ENCODE data around the gene TENM3.
"Not testable (repeated sequence)": the region's sequence is repeated elsewhere in the genome, so short reads cannot be mapped to it uniquely, and the experiment has no call there.

TENM3 gene

GRCh38 chr4:182810103-182810615, 567.0 kb downstream of the TENM3 start:
- Mint-ChIP-seq H3K4me1 (peaks cover 5% of the 10 kb centered on the region), H3K27me3 (ENCODE audit: low read depth) (peaks cover 19% of the 10 kb centered on the region), H3K27ac (no peak overlapping the region), H3K4me3 (no peak overlapping the region), H3K36me3 (ENCODE audit: low read depth) (peaks cover 13% of the 10 kb centered on the region), H3K9me3 (peaks cover 13% of the 10 kb centered on the region)
- no peak for TF ChIP-seq CTCF (IDR thresholded peaks at IDR 0.05; ENCODE audit: unreplicated experiment in 3 of 3)

GRCh38 chr4:182812916-182813315, 569.7 kb downstream of the TENM3 start:
- H3K27ac Mint-ChIP-seq, result no peak overlapping the region
- no peak overlapping the region for H3K4me3 Mint-ChIP-seq

GRCh38 chr4:182814065-182814464, 570.9 kb downstream of the TENM3 start:
- Mint-ChIP-seq H3K36me3 (ENCODE audit: low read depth) (peaks cover 13% of the 10 kb centered on the region), H3K9me3 (peaks cover 13% of the 10 kb centered on the region)
- H3K27me3 Mint-ChIP-seq (ENCODE audit: low read depth); H3K4me3 Mint-ChIP-seq; H3K4me1 Mint-ChIP-seq; H3K27ac Mint-ChIP-seq: not testable (repeated sequence)

More at GRCh38 chr4:182812916-182813315, 569.7 kb downstream of the TENM3 start:
- TF ChIP-seq CTCF (IDR thresholded peaks at IDR 0.05; ENCODE audit: unreplicated experiment in 3 of 3), result no peak
- no peaks in the 10 kb centered on the region for H3K4me1 Mint-ChIP-seq
- H3K36me3 Mint-ChIP-seq (ENCODE audit: low read depth), result peaks cover 13% of the 10 kb centered on the region
- H3K9me3 Mint-ChIP-seq, result peaks cover 13% of the 10 kb centered on the region
- H3K27me3 Mint-ChIP-seq (ENCODE audit: low read depth), result peaks cover 6% of the 10 kb centered on the region

- H3K27me3 Mint-ChIP-seq (ENCODE audit: low read depth), result peaks cover 23% of the 10 kb centered on the region
- no peak for TF ChIP-seq CTCF (IDR thresholded peaks at IDR 0.05; ENCODE audit: unreplicated experiment in 3 of 3)
- no peaks in the 10 kb centered on the region for H3K36me3 Mint-ChIP-seq (ENCODE audit: low read depth)
- no peaks in the 10 kb centered on the region for H3K9me3 Mint-ChIP-seq
- H3K4me3 Mint-ChIP-seq, result no peak overlapping the region
- no peaks in the 10 kb centered on the region for H3K4me1 Mint-ChIP-seq
- no peak overlapping the region for H3K27ac Mint-ChIP-seq
Measured at GRCh38 chr4:182818926-182819730, 575.9 kb downstream of the TENM3 start.

- Mint-ChIP-seq H3K4me1 (no peaks in the 10 kb centered on the region), H3K9me3 (no peaks in the 10 kb centered on the region), H3K36me3 (ENCODE audit: low read depth) (no peaks in the 10 kb centered on the region), H3K27ac (no peak overlapping the region), H3K27me3 (ENCODE audit: low read depth) (peaks cover 23% of the 10 kb centered on the region), H3K4me3 (no peak overlapping the region)
- TF ChIP-seq CTCF (IDR thresholded peaks at IDR 0.05; ENCODE audit: unreplicated experiment in 3 of 3), result no peak
Measured at GRCh38 chr4:182819751-182820150, 576.5 kb downstream of the TENM3 start.

GRCh38 chr4:182822554-182822953, 579.4 kb downstream of the TENM3 start:
- Mint-ChIP-seq H3K36me3 (ENCODE audit: low read depth) (no peaks in the 10 kb centered on the region), H3K4me1 (peaks cover 16% of the 10 kb centered on the region), H3K9me3 (no peaks in the 10 kb centered on the region), H3K4me3 (no peak overlapping the region), H3K27me3 (ENCODE audit: low read depth) (peaks cover 40% of the 10 kb centered on the region), H3K27ac (no peak overlapping the region)
- TF ChIP-seq CTCF (IDR thresholded peaks at IDR 0.05; ENCODE audit: unreplicated experiment in 3 of 3), result no peak

Measured in nephron (organoid).